OCI-LY7 (cell line): ENCODE data around the gene ACTRT2. TPM values are rescaled to one million over a fixed set of nuclear protein-coding genes. Genes with fewer than 3 reads are reported as not detected.

Experiments
- BruUV-seq: library from RNA; stranded (reverse); fragments of 400-500 nt; replicated peaks from 2 replicates; lab custom pipeline; 2021; lab: Mats Ljungman, UMichigan
- CTCF ChIA-PET: fragments of 300-600 bp; sonication (Branson Sonifier 250); formaldehyde crosslinking; loops from one replicate; lab custom pipeline; 2022; ENCODE audit warnings: antibody characterized with exemption; ENCODE audit not compliant: unreplicated experiment; lab: Charles Lee
- POLR2A ChIA-PET: fragments of 300-600 bp; sonication (Branson Sonifier 250); formaldehyde crosslinking; loops from one replicate; lab custom pipeline; 2022; ENCODE audit warnings: antibody characterized with exemption; lab: Charles Lee
- DNase-seq: peaks from one replicate; pipeline ENCODE4 v3.0.0-alpha.2; 2015; ENCODE audit warnings: low spot score
- H2AFZ ChIP-seq: fragments of 200-600 bp; sonication (generic), shearing (Covaris generic); 2 replicates; pipeline ENCODE4 v1.6.1; 2014; ENCODE audit warnings: mild to moderate bottlenecking, antibody characterized with exemption, low read length, moderate library complexity
- H3K27ac ChIP-seq: fragments of 200-600 bp; sonication (generic); 2 replicates; pipeline ENCODE4 v1.5.1; 2014; ENCODE audit warnings: mixed run types, low read depth, mild to moderate bottlenecking, moderate library complexity, low read length, inconsistent platforms; ENCODE audit not compliant: poor library complexity, severe bottlenecking
- H3K36me3 ChIP-seq: fragments of 200-600 bp; sonication (generic); 2 replicates; pipeline ENCODE4 v1.6.1; 2014; ENCODE audit warnings: mild to moderate bottlenecking, antibody characterized with exemption, low read length, moderate library complexity, mixed read lengths; ENCODE audit not compliant: insufficient read depth
- H3K4me1 ChIP-seq: fragments of 200-600 bp; sonication (generic); 2 replicates; pipeline ENCODE4 v1.5.1; 2014; ENCODE audit warnings: mild to moderate bottlenecking, low read length; ENCODE audit not compliant: insufficient read depth, poor library complexity, severe bottlenecking
- H3K4me2 ChIP-seq: fragments of 200-600 bp; sonication (generic); 2 replicates; pipeline ENCODE4 v1.6.1; 2014; ENCODE audit warnings: mild to moderate bottlenecking, low read length
- H3K4me3 ChIP-seq: fragments of 200-600 bp; sonication (generic); 2 replicates; pipeline ENCODE4 v1.5.1; 2014; ENCODE audit warnings: mild to moderate bottlenecking, low read depth, low read length; ENCODE audit not compliant: poor library complexity, severe bottlenecking
- H3K79me2 ChIP-seq: fragments of 200-600 bp; sonication (generic); 2 replicates; pipeline ENCODE4 v1.6.1; 2016; ENCODE audit warnings: low read depth, mild to moderate bottlenecking, low read length, moderate library complexity, mixed read lengths; ENCODE audit not compliant: insufficient read depth
- H3K9me2 ChIP-seq: fragments of 200-600 bp; sonication (generic); 2 replicates; pipeline ENCODE4 v1.6.1; 2016; ENCODE audit warnings: mild to moderate bottlenecking, low read length, mixed read lengths; ENCODE audit not compliant: insufficient read depth
- H3K9me3 ChIP-seq: fragments of 200-600 bp; sonication (generic); 2 replicates; pipeline ENCODE4 v1.6.1; 2014; ENCODE audit warnings: mild to moderate bottlenecking, mixed run types, low read length, mixed read lengths
- H4K20me1 ChIP-seq: fragments of 200-600 bp; sonication (generic); 2 replicates; pipeline ENCODE4 v1.6.1; 2014; ENCODE audit warnings: mild to moderate bottlenecking, antibody characterized with exemption, low read length, moderate library complexity, mixed read lengths; ENCODE audit not compliant: insufficient read depth
- CTCF ChIP-seq: fragments of 200-600 bp; sonication (generic); conservative IDR thresholded peaks from 2 replicates; pipeline ENCODE4 v1.5.1; 2014; ENCODE audit warnings: mild to moderate bottlenecking, antibody characterized with exemption, low read length, moderate library complexity, mixed read lengths
- EZH2phosphoT487 ChIP-seq: fragments of 200-600 bp; sonication (generic); IDR thresholded peaks from 2 replicates; pipeline ENCODE4 v1.6.1; 2018; ENCODE audit warnings: low read depth, borderline replicate concordance, mild to moderate bottlenecking, mixed run types, antibody characterized with exemption, low read length, moderate library complexity, mixed read lengths
- intact Hi-C: fragments of 100-400 bp; cut with micrococcal nuclease; formaldehyde crosslinking; loops from one replicate; pipeline ENCODE4 v1.10.0; 2022; ENCODE audit not compliant: unreplicated experiment
- total RNA-seq, 2 experiments: library from RNA; depleted of rRNA in 1 of 2; stranded (reverse); fragments of >200 nt in 1 of 2; shearing (Covaris generic) in 1 of 2; gene quantifications; 2 replicates each; pipeline ENCODE4 v1.2.3, GENCODE V29; 2014 to 2022

The ACTRT2 gene
- total RNA-seq, 2 experiments from 2014 or later = not detected

DNA sequence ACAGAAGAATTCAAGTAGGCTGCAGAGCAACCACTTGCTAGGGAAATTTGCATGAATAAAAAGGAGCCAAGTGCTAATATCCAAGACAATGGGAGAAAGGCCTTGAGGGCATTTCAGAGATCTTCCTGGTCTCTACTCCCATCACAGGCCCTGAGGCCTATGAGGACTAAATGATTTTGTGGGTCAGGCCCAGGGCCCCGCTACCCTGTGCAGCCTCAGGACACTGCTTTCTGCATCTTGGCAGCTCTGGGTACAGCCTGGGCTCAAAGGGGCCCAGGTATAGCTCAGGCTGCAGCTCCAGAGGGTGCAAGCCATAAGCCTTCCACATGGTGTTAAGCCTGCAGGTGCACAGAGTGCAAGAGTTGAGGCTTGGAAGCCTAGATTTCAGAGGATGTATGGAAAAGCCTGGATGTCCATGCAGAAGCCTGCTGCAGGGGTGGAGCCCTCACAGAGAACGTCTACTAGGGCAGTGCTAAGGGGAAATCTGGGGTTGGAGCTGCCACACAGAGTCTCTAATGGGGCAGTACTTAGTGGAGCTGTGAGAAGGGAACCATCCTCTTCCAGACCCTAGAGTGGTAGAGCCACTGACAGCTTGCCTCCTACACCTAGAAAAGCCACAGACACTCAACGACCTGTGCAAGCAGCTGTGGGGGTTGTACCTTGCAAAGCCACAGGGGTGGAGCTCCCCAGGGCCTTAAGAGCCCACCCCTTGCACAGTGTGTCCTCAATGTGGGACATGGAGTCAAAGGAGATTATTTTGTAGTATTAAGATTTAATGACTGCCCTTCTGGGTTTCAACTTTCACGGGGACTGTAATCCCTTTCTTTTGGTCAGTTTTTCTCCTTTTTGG, 13.7 kb upstream of the ACTRT2 start:
- H3K9me3 ChIP-seq = peaks cover 10% of the 10 kb centered on the region; the same call in 1 of the 2 replicates
- intact Hi-C loops = no loop called here
- CTCF ChIA-PET = no interaction called here
- no peaks in the 10 kb centered on the region for H3K4me1 ChIP-seq
- no peak overlapping the region for H3K27ac ChIP-seq
- H4K20me1 ChIP-seq = no peaks in the 10 kb centered on the region
- no peaks in the 10 kb centered on the region for H3K36me3 ChIP-seq
- no peak overlapping the region for H3K4me3 ChIP-seq
- BruUV-seq = no TSS peak
- no peak for TF ChIP-seq EZH2phosphoT487
- TF ChIP-seq CTCF = no peak
- no peak for DNase-seq
- H3K4me2 ChIP-seq = no peak overlapping the region
- no peaks in the 10 kb centered on the region for H3K9me2 ChIP-seq
- POLR2A ChIA-PET = no interaction called here
- no peak overlapping the region for H2AFZ ChIP-seq
- no peaks in the 10 kb centered on the region for H3K79me2 ChIP-seq

DNA sequence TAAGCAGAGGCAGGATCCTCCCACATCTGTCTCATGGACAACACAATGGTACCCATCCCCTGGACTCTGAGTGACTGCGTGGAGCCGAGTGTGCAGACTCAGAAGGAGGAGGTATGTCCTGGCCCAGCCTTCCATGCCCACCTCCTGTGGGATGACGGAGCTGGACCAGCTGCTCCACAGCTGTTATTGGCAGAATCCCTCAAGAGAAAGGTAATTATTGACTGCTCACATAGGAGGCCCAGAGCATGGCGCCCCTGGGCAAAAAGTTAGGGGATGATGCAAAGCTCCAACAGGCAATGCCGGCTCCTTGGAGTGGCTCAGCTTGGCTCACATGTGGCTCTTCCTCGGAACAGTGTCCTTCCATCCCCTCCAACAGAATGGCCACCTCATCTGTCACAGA, 12.2 kb upstream of the ACTRT2 start:
- CTCF ChIA-PET = no interaction called here
- H3K4me3 ChIP-seq = no peak overlapping the region
- no peaks in the 10 kb centered on the region for H4K20me1 ChIP-seq
- TF ChIP-seq CTCF = no peak
- no peak for TF ChIP-seq EZH2phosphoT487
- H3K9me3 ChIP-seq = peaks cover 10% of the 10 kb centered on the region; the same call in 1 of the 2 replicates
- no peaks in the 10 kb centered on the region for H3K9me2 ChIP-seq
- intact Hi-C loops = no loop called here
- DNase-seq = no peak
- H3K36me3 ChIP-seq = no peaks in the 10 kb centered on the region
- no peaks in the 10 kb centered on the region for H3K79me2 ChIP-seq
- BruUV-seq = no TSS peak
- POLR2A ChIA-PET = interaction anchor here (0.5 kb wide), 1 partner anchor 1061 kb away, joined by 3 read pairs; no protein-coding TSS in a partner anchor
- no peak overlapping the region for H2AFZ ChIP-seq
- no peak overlapping the region for H3K27ac ChIP-seq
- no peak overlapping the region for H3K4me2 ChIP-seq
- no peaks in the 10 kb centered on the region for H3K4me1 ChIP-seq

DNA sequence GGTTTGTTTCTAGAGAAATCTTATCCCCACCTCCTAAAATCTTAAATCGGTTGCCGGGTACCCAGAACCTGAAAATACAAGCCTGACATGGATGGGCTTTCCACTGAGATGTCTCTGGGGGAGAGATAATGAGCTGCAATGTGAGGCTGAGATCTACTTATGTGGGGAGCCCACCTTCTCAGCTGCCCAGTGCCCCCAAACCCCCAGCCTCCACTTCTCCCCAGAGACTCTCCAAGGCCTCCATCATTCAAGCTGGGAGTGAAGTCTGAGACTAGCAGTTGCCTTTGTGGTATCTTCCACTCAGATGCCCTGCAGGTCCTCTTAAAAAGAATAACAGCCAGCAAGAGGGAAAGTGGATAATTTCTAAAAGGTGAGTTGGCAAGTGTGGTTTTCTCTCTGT, 11.7 kb upstream of the ACTRT2 start:
- peaks cover 10% of the 10 kb centered on the region; the same call in 1 of the 2 replicates for H3K9me3 ChIP-seq
- CTCF ChIA-PET = no interaction called here
- POLR2A ChIA-PET = interaction anchor here (0.5 kb wide), 1 partner anchor 1062 kb away, joined by 3 read pairs; no protein-coding TSS in a partner anchor

More for the DNA sequence above, 11.7 kb upstream of the ACTRT2 start:
- no peak for DNase-seq
- H3K4me3 ChIP-seq = no peak overlapping the region
- H4K20me1 ChIP-seq = no peaks in the 10 kb centered on the region
- no peaks in the 10 kb centered on the region for H3K9me2 ChIP-seq
- intact Hi-C loops = no loop called here
- H3K79me2 ChIP-seq = no peaks in the 10 kb centered on the region
- H3K27ac ChIP-seq = no peak overlapping the region
- no peaks in the 10 kb centered on the region for H3K4me1 ChIP-seq
- TF ChIP-seq EZH2phosphoT487 (no peak), CTCF (no peak)
- H3K36me3 ChIP-seq = no peaks in the 10 kb centered on the region
- H2AFZ ChIP-seq = no peak overlapping the region
- BruUV-seq = no TSS peak
- no peak overlapping the region for H3K4me2 ChIP-seq
